ENCODE results near the gene ARHGEF16. TPM values are rescaled to one million over a fixed set of nuclear protein-coding genes. Genes with fewer than 3 reads are reported as not detected.

The ARHGEF16 gene
- total and polyA plus RNA-seq, 2 donors (not counting 1 experiment from before 2014, with no cell fraction given) = 0.13 to 0.22 TPM

DNA sequence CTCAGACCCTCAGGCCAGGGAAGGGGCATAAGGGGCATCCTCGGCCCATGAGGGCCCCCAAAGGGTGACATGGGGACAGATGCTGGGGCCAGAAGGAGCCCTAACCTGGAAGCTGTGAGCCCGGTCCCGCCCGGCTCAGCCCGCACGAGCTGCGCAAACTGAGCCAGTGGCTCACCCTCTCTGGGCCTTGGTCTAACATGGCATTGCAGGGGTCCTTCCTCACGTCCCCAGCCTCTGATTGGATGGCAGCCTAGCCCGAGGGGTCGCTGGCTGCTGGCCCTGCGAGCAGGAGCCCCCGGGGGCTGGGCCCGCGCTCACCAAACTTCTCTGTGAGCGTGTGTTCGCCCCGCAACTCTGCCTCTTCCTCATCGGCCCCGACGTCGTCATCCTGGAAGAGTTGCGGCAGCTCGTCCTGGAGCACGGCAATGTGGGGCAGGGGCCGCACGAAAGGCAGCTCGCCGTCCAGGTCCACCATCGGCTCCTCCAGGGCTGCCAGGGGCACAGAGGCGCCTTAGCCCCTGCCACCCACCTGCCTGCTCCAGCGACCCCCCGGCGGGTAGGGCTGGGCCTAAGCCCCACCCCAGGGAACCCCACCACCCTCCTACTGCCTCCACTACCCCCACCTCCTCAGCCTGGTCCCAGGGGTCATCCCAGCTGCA is 54.4 kb downstream of the ARHGEF16 start:
- Histone ChIP-seq H4K20me1 (ENCODE audit: control insufficient read depth, insufficient read depth, low read length, poor library complexity, severe bottlenecking) (peaks cover 23% of the 10 kb centered on the region), H3K27me3 (replicated peaks in 1 of 4; ENCODE audit: control extremely low read depth in 1 of 4, control insufficient read depth in 3 of 4, insufficient read depth in 4 of 4, low read length in 3 of 4) (no peaks in the 10 kb centered on the region), H3K4me1 (ENCODE audit: control insufficient read depth in 2 of 2, insufficient read depth in 2 of 2, low read length in 2 of 2) (no peaks in the 10 kb centered on the region), H3K4me2 (replicated peaks; ENCODE audit: low read depth, low read length, poor library complexity, severe bottlenecking) (no peak overlapping the region), H3K9ac (ENCODE audit: low read length) (no peak overlapping the region), H3K36me3 (replicated peaks in 1 of 2; ENCODE audit: control extremely low read depth in 1 of 2, control insufficient read depth in 1 of 2, extremely low read depth in 1 of 2, insufficient read depth in 2 of 2, low read length in 1 of 2) (no peaks in the 10 kb centered on the region), H3K27ac (ENCODE audit: low read length in 2 of 2) (no peak overlapping the region), H3K9me3 (ENCODE audit: control extremely low read depth in 1 of 3, control insufficient read depth in 2 of 3, insufficient read depth in 1 of 3, low read length in 2 of 3) (peaks cover 0 to 6% (median 0%) of the 10 kb centered on the region in 3 donors), H3K4me3 (ENCODE audit: control extremely low read depth in 1 of 5, extremely low read depth in 1 of 5, insufficient read depth in 1 of 5, low read depth in 2 of 5, low read length in 4 of 5) (no peak overlapping the region), H2AFZ (ENCODE audit: insufficient read depth, low read depth, low read length, poor library complexity, severe bottlenecking) (no peak overlapping the region), H3K79me2 (ENCODE audit: control insufficient read depth, insufficient read depth, low read length) (no peaks in the 10 kb centered on the region)
- no peak for TF ChIP-seq EZH2 (IDR thresholded peaks at IDR 0.05; ENCODE audit: borderline replicate concordance, insufficient read depth, low read depth, low read length, poor library complexity, severe bottlenecking)
- TF ChIP-seq, protein P1, sequence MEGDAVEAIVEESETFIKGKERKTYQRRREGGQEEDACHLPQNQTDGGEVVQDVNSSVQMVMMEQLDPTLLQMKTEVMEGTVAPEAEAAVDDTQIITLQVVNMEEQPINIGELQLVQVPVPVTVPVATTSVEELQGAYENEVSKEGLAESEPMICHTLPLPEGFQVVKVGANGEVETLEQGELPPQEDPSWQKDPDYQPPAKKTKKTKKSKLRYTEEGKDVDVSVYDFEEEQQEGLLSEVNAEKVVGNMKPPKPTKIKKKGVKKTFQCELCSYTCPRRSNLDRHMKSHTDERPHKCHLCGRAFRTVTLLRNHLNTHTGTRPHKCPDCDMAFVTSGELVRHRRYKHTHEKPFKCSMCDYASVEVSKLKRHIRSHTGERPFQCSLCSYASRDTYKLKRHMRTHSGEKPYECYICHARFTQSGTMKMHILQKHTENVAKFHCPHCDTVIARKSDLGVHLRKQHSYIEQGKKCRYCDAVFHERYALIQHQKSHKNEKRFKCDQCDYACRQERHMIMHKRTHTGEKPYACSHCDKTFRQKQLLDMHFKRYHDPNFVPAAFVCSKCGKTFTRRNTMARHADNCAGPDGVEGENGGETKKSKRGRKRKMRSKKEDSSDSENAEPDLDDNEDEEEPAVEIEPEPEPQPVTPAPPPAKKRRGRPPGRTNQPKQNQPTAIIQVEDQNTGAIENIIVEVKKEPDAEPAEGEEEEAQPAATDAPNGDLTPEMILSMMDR (IDR thresholded peaks at IDR 0.05) = no peak
- WGBS (ENCODE audit: insufficient coverage) = 97% methylated on average over 33 of the region's 33 CpGs
- ChIA-PET CTCF (no interaction called here), POLR2A (no interaction called here)
- intact Hi-C loops (cut with micrococcal nuclease) = no loop called here
- no peaks in the 10 kb centered on the region for H3K27me3 Mint-ChIP-seq
- H3K4me1 Mint-ChIP-seq = no peaks in the 10 kb centered on the region
- DNase-seq = no peak
- ATAC-seq (ENCODE audit: low read depth) = no peak
- no peak overlapping the region for H3K4me3 Mint-ChIP-seq
- no peak overlapping the region for H3K27ac Mint-ChIP-seq
- no peaks in the 10 kb centered on the region for H3K9me3 Mint-ChIP-seq (ENCODE audit: insufficient read depth)

DNA sequence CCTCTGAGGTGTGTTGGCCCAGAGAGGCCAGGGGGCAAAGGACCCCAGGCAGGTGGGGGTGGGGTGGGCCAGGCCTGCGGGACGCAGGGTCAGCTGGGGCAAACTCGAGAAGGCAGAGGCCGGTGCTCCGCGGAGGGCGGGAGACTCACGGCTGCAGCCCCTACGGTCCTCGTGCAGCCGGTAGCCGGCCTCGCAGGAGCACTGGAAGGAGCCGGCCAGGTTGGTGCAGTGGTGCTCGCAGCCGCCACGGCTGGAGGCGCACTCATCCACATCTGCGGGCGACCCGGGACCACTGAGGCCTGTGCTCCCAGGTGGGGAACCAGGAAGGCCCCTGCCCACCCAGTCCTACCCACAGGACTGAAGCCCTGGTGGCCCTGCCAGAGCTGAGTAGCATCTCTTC is 55.3 kb downstream of the ARHGEF16 start:
- POLR2A ChIA-PET = no interaction called here
- TF ChIP-seq, protein P1 (IDR thresholded peaks at IDR 0.05) = no peak
- TF ChIP-seq EZH2 (IDR thresholded peaks at IDR 0.05; ENCODE audit: borderline replicate concordance, insufficient read depth, low read depth, low read length, poor library complexity, severe bottlenecking) = no peak

More for the DNA sequence above, 55.3 kb downstream of the ARHGEF16 start:
- ATAC-seq (ENCODE audit: low read depth) = no peak
- Histone ChIP-seq H3K27me3 (replicated peaks in 1 of 4; ENCODE audit: control extremely low read depth in 1 of 4, control insufficient read depth in 3 of 4, insufficient read depth in 4 of 4, low read length in 3 of 4) (no peaks in the 10 kb centered on the region), H3K4me1 (ENCODE audit: control insufficient read depth in 2 of 2, insufficient read depth in 2 of 2, low read length in 2 of 2) (no peaks in the 10 kb centered on the region), H3K79me2 (ENCODE audit: control insufficient read depth, insufficient read depth, low read length) (no peaks in the 10 kb centered on the region), H3K36me3 (replicated peaks in 1 of 2; ENCODE audit: control extremely low read depth in 1 of 2, control insufficient read depth in 1 of 2, extremely low read depth in 1 of 2, insufficient read depth in 2 of 2, low read length in 1 of 2) (no peaks in the 10 kb centered on the region), H2AFZ (ENCODE audit: insufficient read depth, low read depth, low read length, poor library complexity, severe bottlenecking) (no peak overlapping the region), H3K4me2 (replicated peaks; ENCODE audit: low read depth, low read length, poor library complexity, severe bottlenecking) (no peak overlapping the region), H3K27ac (ENCODE audit: low read length in 2 of 2) (no peak overlapping the region), H4K20me1 (ENCODE audit: control insufficient read depth, insufficient read depth, low read length, poor library complexity, severe bottlenecking) (peaks cover 29% of the 10 kb centered on the region), H3K9ac (ENCODE audit: low read length) (no peak overlapping the region), H3K4me3 (ENCODE audit: control extremely low read depth in 1 of 5, extremely low read depth in 1 of 5, insufficient read depth in 1 of 5, low read depth in 2 of 5, low read length in 4 of 5) (no peak overlapping the region), H3K9me3 (ENCODE audit: control extremely low read depth in 1 of 3, control insufficient read depth in 2 of 3, insufficient read depth in 1 of 3, low read length in 2 of 3) (peaks cover 0 to 6% (median 0%) of the 10 kb centered on the region in 3 donors)
- no peak for DNase-seq
- Mint-ChIP-seq H3K27me3 (no peaks in the 10 kb centered on the region), H3K27ac (no peak overlapping the region), H3K4me3 (no peak overlapping the region), H3K9me3 (ENCODE audit: insufficient read depth) (no peaks in the 10 kb centered on the region), H3K4me1 (no peaks in the 10 kb centered on the region)
- CTCF ChIA-PET = no interaction called here
- 96% methylated on average over 21 of the region's 21 CpGs for WGBS (ENCODE audit: insufficient coverage)
- intact Hi-C loops (cut with micrococcal nuclease) = no loop called here
